Measurements from ENCODE around the gene ZEB2. TPM values are rescaled to one million over a fixed set of nuclear protein-coding genes. Genes with fewer than 3 reads are reported as not detected.
A peak's percentile ranks its signal among the peaks of the same experiment; 100 is the strongest.

ZEB2 gene
- total RNA-seq, 2 experiments from 2014 or later: 13.5 to 14.9 TPM

GRCh38 chr2:144451443-144451842 lies 68.5 kb downstream of the ZEB2 start:
- ChIA-PET POLR2A (interaction anchor here (0.5 kb wide), 1 partner anchor 77 kb away, joined by 4 read pairs; no protein-coding TSS in a partner anchor), CTCF (interaction anchor here (1.0 to 1.5 kb wide), 2 partner anchors 13 to 41 kb away, joined by 3 to 4 read pairs; no protein-coding TSS in a partner anchor)
- no peaks in the 10 kb centered on the region for H3K9me3 Mint-ChIP-seq
- ATAC-seq (no peak), DNase-seq (no peak)
- H3K4me1 Mint-ChIP-seq (ENCODE audit: low read depth): peaks cover 55% of the 10 kb centered on the region
- intact Hi-C loops (cut with micrococcal nuclease): no loop called here
- H3K27ac Mint-ChIP-seq: no peak overlapping the region
- no peak overlapping the region for H3K4me3 Mint-ChIP-seq
- H3K36me3 Mint-ChIP-seq (ENCODE audit: low read depth): no peaks in the 10 kb centered on the region
- no peak for TF ChIP-seq CTCF (IDR thresholded peaks at IDR 0.05)
- no peaks in the 10 kb centered on the region for H3K27me3 Mint-ChIP-seq

GRCh38 chr2:144449028-144449406 lies 70.9 kb downstream of the ZEB2 start:
- peaks cover 5% of the 10 kb centered on the region for H3K36me3 Mint-ChIP-seq (ENCODE audit: low read depth)
- H3K27me3 Mint-ChIP-seq: no peaks in the 10 kb centered on the region
- ATAC-seq (peak; percentile 30), DNase-seq (peak; percentile 10)
- no peak for TF ChIP-seq CTCF (IDR thresholded peaks at IDR 0.05)
- ChIA-PET CTCF (interaction anchor here (0.8 to 1.9 kb wide), 4 partner anchors 10 to 18 kb away, joined by 3 to 7 read pairs (median 6); no protein-coding TSS in a partner anchor), POLR2A (no interaction called here)
- peak overlapping the region; percentile 22 for H3K4me3 Mint-ChIP-seq
- peak overlapping the region; percentile 38 for H3K27ac Mint-ChIP-seq
- H3K4me1 Mint-ChIP-seq (ENCODE audit: low read depth): peaks cover 43% of the 10 kb centered on the region
- intact Hi-C loops (cut with micrococcal nuclease): no loop called here
- H3K9me3 Mint-ChIP-seq: no peaks in the 10 kb centered on the region

- Mint-ChIP-seq H3K4me3 (no peak overlapping the region), H3K27ac (no peak overlapping the region), H3K27me3 (no peaks in the 10 kb centered on the region), H3K9me3 (no peaks in the 10 kb centered on the region), H3K36me3 (ENCODE audit: low read depth) (peaks cover 5% of the 10 kb centered on the region), H3K4me1 (ENCODE audit: low read depth) (peaks cover 41% of the 10 kb centered on the region)
- no peak for TF ChIP-seq CTCF (IDR thresholded peaks at IDR 0.05)
- POLR2A ChIA-PET: no interaction called here
- ATAC-seq (no peak), DNase-seq (no peak)
- CTCF ChIA-PET: interaction anchor here (0.9 to 1.9 kb wide), 3 partner anchors 11 to 17 kb away, joined by 4 to 7 read pairs (median 6); no protein-coding TSS in a partner anchor
- intact Hi-C loops (cut with micrococcal nuclease): no loop called here
Measured at GRCh38 chr2:144448389-144449027, 71.4 kb downstream of the ZEB2 start.

GRCh38 chr2:144447535-144447934 lies 72.4 kb downstream of the ZEB2 start:
- Mint-ChIP-seq H3K4me1 (ENCODE audit: low read depth) (peaks cover 33% of the 10 kb centered on the region), H3K27me3 (no peaks in the 10 kb centered on the region), H3K9me3 (no peaks in the 10 kb centered on the region), H3K4me3 (no peak overlapping the region), H3K27ac (no peak overlapping the region), H3K36me3 (ENCODE audit: low read depth) (peaks cover 5% of the 10 kb centered on the region)
- intact Hi-C loops (cut with micrococcal nuclease): no loop called here
- DNase-seq (no peak), ATAC-seq (no peak)
- ChIA-PET CTCF (interaction anchor here (0.9 kb wide), 1 partner anchor 18 kb away, joined by 4 read pairs; no protein-coding TSS in a partner anchor), POLR2A (no interaction called here)
- no peak for TF ChIP-seq CTCF (IDR thresholded peaks at IDR 0.05)

- no peak for ATAC-seq
- Mint-ChIP-seq H3K27ac (no peak overlapping the region), H3K36me3 (ENCODE audit: low read depth) (peaks cover 5% of the 10 kb centered on the region), H3K4me1 (ENCODE audit: low read depth) (peaks cover 22% of the 10 kb centered on the region), H3K27me3 (no peaks in the 10 kb centered on the region), H3K9me3 (no peaks in the 10 kb centered on the region), H3K4me3 (no peak overlapping the region)
- no peak for DNase-seq
- intact Hi-C loops (cut with micrococcal nuclease): no loop called here
- POLR2A ChIA-PET: interaction anchor here (0.7 kb wide), 1 partner anchor 608 kb away, joined by 4 read pairs; no protein-coding TSS in a partner anchor
- TF ChIP-seq CTCF (IDR thresholded peaks at IDR 0.05): no peak
- CTCF ChIA-PET: no interaction called here
Measured at GRCh38 chr2:144446136-144446535, 73.8 kb downstream of the ZEB2 start.

Measured in activated CD8-positive, alpha-beta T cell treated with anti-CD3 and anti-CD28 coated beads for 36 hours (primary cell).